ENCODE data around the gene PTMA. TPM values are rescaled to one million over a fixed set of nuclear protein-coding genes. Genes with fewer than 3 reads are reported as not detected.

The PTMA gene
- total RNA-seq, 1 donor = 545 TPM

GRCh38 chr2:231664727-231665126 is 43.6 kb upstream of the PTMA start:
- Histone ChIP-seq H2AFZ (ENCODE audit: low read length) (peak overlapping the region; percentile 42), H3K9me3 (ENCODE audit: low read depth, low read length) (no peaks in the 10 kb centered on the region), H3K27ac (ENCODE audit: low read depth, low read length) (no peak overlapping the region), H3K27me3 (ENCODE audit: insufficient read depth, low read length) (no peaks in the 10 kb centered on the region), H3K4me3 (ENCODE audit: insufficient read depth, low read length) (no peak overlapping the region), H3K36me3 (ENCODE audit: insufficient read depth, low read length) (no peaks in the 10 kb centered on the region), H3K4me2 (ENCODE audit: insufficient read depth, low read length) (no peak overlapping the region), H3K79me2 (ENCODE audit: insufficient read depth, low read length) (no peaks in the 10 kb centered on the region), H4K20me1 (ENCODE audit: insufficient read depth, low read length) (no peaks in the 10 kb centered on the region), H3K4me1 (ENCODE audit: insufficient read depth, low read length) (peaks cover 19% of the 10 kb centered on the region)
- TF ChIP-seq CTCF (IDR thresholded peaks at IDR 0.05; ENCODE audit: extremely low read depth, low read depth, low read length) = no peak
- DNase-seq (ENCODE audit: insufficient read length, low spot score, missing footprints) = no peak

- Histone ChIP-seq H3K4me1 (ENCODE audit: insufficient read depth, low read length) (peaks cover 17% of the 10 kb centered on the region), H2AFZ (ENCODE audit: low read length) (peak overlapping the region; percentile 88), H3K9me3 (ENCODE audit: low read depth, low read length) (no peaks in the 10 kb centered on the region), H3K27me3 (ENCODE audit: insufficient read depth, low read length) (no peaks in the 10 kb centered on the region), H3K4me2 (ENCODE audit: insufficient read depth, low read length) (peak overlapping the region; percentile 94), H3K4me3 (ENCODE audit: insufficient read depth, low read length) (no peak overlapping the region), H3K27ac (ENCODE audit: low read depth, low read length) (no peak overlapping the region), H4K20me1 (ENCODE audit: insufficient read depth, low read length) (no peaks in the 10 kb centered on the region), H3K36me3 (ENCODE audit: insufficient read depth, low read length) (no peaks in the 10 kb centered on the region), H3K79me2 (ENCODE audit: insufficient read depth, low read length) (no peaks in the 10 kb centered on the region)
- TF ChIP-seq CTCF (IDR thresholded peaks at IDR 0.05; ENCODE audit: extremely low read depth, low read depth, low read length) = no peak
- DNase-seq (ENCODE audit: insufficient read length, low spot score, missing footprints) = peak; percentile 62
Observed at GRCh38 chr2:231665245-231666170, 42.8 kb upstream of the PTMA start.

- H3K27ac ChIP-seq (ENCODE audit: low read depth, low read length) = peak overlapping the region; percentile 89
- peak overlapping the region; percentile 88 for H2AFZ ChIP-seq (ENCODE audit: low read length)
- H3K79me2 ChIP-seq (ENCODE audit: insufficient read depth, low read length) = no peaks in the 10 kb centered on the region
- TF ChIP-seq CTCF (IDR thresholded peaks at IDR 0.05; ENCODE audit: extremely low read depth, low read depth, low read length) = no peak
- peak; percentile 99 for DNase-seq (ENCODE audit: insufficient read length, low spot score, missing footprints)
- no peaks in the 10 kb centered on the region for H3K27me3 ChIP-seq (ENCODE audit: insufficient read depth, low read length)
- no peaks in the 10 kb centered on the region for H3K9me3 ChIP-seq (ENCODE audit: low read depth, low read length)
- peaks cover 16% of the 10 kb centered on the region for H3K4me1 ChIP-seq (ENCODE audit: insufficient read depth, low read length)
- H4K20me1 ChIP-seq (ENCODE audit: insufficient read depth, low read length) = no peaks in the 10 kb centered on the region
- peak overlapping the region; percentile 94 for H3K4me2 ChIP-seq (ENCODE audit: insufficient read depth, low read length)
- no peaks in the 10 kb centered on the region for H3K36me3 ChIP-seq (ENCODE audit: insufficient read depth, low read length)
- H3K4me3 ChIP-seq (ENCODE audit: insufficient read depth, low read length) = peak overlapping the region; percentile 72
Observed at GRCh38 chr2:231666171-231667095, 41.9 kb upstream of the PTMA start.
